Tibial artery (tissue), 4 donors: Measurements from ENCODE around the gene BTG4.

Experiments
- DNase-seq, 2 donors: peaks; one replicate each; pipeline ENCODE4 v3.0.0-alpha.2; 2019
- H3K27ac ChIP-seq, 2 donors: fragments of 200-600 bp; sonication (generic) in 1 of 2; 1 replicate in 1 of 2; 2 replicates in 1 of 2; pipeline ENCODE4 v1.5.1; 2018 to 2019; ENCODE audit warnings: mild to moderate bottlenecking in 1 of 2
- H3K27me3 ChIP-seq, 2 donors: fragments of 200-600 bp; sonication (generic) in 1 of 2; one replicate each; pipeline versions ENCODE4 v1.5.1 to v1.6.0; 2016 to 2019
- H3K36me3 ChIP-seq, 3 donors: fragments of 200-600 bp; sonication (generic) in 2 of 3; one replicate each; pipeline ENCODE4 v1.5.1; 2016 to 2019; ENCODE audit warnings: mild to moderate bottlenecking in 2 of 3
- H3K4me1 ChIP-seq, 4 donors: fragments of 200-600 bp; sonication (generic) in 2 of 4; 1 replicate in 3 of 4; 2 replicates in 1 of 4; pipeline ENCODE4 v1.5.1; 2016 to 2019
- H3K4me3 ChIP-seq, 2 donors: fragments of 200-600 bp; sonication (generic) in 1 of 2; 1 replicate in 1 of 2; 2 replicates in 1 of 2; pipeline ENCODE4 v1.5.1; 2018 to 2019; ENCODE audit warnings: mild to moderate bottlenecking in 2 of 2
- H3K9me3 ChIP-seq, 3 donors: fragments of 200-600 bp; sonication (generic) in 1 of 3; one replicate each; pipeline ENCODE4 v1.5.1; 2016 to 2019
- CTCF ChIP-seq, 2 experiments: fragments of 200-600 bp in 1 of 2; fragments of 450-650 bp in 1 of 2; IDR thresholded peaks; one replicate each; pipeline ENCODE4 v1.5.1; 2017 to 2019; ENCODE audit warnings: antibody characterized with exemption in 2 of 2, mild to moderate bottlenecking in 1 of 2, moderate library complexity in 1 of 2
- intact Hi-C: fragments of 100-400 bp; cut with DNase I; formaldehyde crosslinking; loops from one replicate; pipeline ENCODE4 v1.15.0; 2023; ENCODE audit warnings: low total_unique reads

Gene BTG4

DNA sequence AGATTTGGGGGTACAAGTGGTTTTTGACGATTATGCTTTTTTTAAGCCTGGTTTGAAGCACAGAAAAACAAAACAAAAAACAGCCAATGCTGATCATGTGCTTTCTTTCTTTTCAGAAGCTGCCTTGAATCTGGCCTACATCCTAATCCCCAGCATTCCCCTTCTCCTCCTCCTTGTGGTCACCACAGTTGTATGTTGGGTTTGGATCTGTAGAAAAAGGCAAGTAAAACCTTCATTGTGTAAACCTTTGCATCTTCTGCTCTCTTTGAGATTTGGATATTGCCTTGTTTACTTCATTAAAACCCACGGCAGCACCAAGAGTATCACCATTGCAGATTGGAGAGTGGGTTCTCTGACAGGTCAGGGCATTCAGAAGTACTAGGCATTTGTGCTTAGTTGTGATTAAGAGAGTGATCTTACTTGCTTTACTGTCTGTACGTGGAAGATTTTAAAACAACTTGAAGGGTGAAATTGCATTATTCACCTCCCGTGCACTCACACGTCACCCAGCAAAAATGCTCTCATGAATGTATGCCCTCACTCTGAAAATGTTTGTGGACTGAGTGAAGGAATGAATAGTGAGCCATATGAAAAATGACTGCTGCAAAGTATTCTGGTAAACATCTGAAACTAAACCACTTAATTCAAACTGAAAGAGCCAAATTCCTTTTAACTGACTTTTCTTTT is 45.4 kb upstream of the BTG4 start:
- H3K4me1 ChIP-seq = peaks cover 0 to 21% (median 0%) of the 10 kb centered on the region in 4 donors
- intact Hi-C loops = no loop called here
- peak overlapping the region; percentile 2 to 52 for H3K27ac ChIP-seq

GRCh38 chr11:111555255-111555654 is 43.1 kb upstream of the BTG4 start:
- peaks cover 0 to 21% (median 0%) of the 10 kb centered on the region in 4 donors for H3K4me1 ChIP-seq
- DNase-seq = no peak
- no peak for TF ChIP-seq CTCF (IDR thresholded peaks at IDR 0.05)
- no peak overlapping the region for H3K4me3 ChIP-seq
- peaks cover 0 to 17% (median 16%) of the 10 kb centered on the region in 3 donors for H3K36me3 ChIP-seq
- intact Hi-C loops = no loop called here
- H3K27me3 ChIP-seq = no peaks in the 10 kb centered on the region
- H3K9me3 ChIP-seq = no peaks in the 10 kb centered on the region
- H3K27ac ChIP-seq = no peak overlapping the region

More for the DNA sequence above, 45.4 kb upstream of the BTG4 start:
- DNase-seq = no peak
- H3K9me3 ChIP-seq = no peaks in the 10 kb centered on the region
- H3K27me3 ChIP-seq = no peaks in the 10 kb centered on the region
- no peak overlapping the region for H3K4me3 ChIP-seq
- no peak for TF ChIP-seq CTCF (IDR thresholded peaks at IDR 0.05)
- peaks cover 0 to 26% (median 24%) of the 10 kb centered on the region in 3 donors for H3K36me3 ChIP-seq

DNA sequence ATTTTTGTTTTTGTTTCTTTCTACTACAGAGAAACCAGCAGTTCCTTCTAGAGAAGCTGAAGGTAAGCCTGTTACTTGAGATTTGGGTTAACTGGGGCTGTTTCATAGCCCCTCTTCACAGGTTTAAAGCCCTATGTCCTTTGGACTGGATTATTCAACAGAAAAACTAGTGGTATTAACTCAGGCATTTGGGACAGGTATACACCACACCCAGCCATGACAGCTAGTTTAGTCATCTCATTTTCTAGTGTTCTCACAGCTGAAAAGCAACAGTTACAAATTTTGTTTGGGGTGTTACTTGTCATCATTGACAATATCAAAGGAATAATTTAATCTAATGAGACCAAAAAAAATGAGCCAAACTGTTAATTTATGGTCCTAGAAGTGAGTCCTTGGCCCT is 42.3 kb upstream of the BTG4 start:
- DNase-seq = no peak
- Histone ChIP-seq H3K27me3 (no peaks in the 10 kb centered on the region), H3K36me3 (peaks cover 0 to 17% (median 10%) of the 10 kb centered on the region in 3 donors), H3K4me3 (no peak overlapping the region), H3K27ac (no peak overlapping the region), H3K9me3 (no peaks in the 10 kb centered on the region), H3K4me1 (peaks cover 0 to 21% (median 0%) of the 10 kb centered on the region in 4 donors)
- intact Hi-C loops = no loop called here
- TF ChIP-seq CTCF (IDR thresholded peaks at IDR 0.05) = no peak

DNA sequence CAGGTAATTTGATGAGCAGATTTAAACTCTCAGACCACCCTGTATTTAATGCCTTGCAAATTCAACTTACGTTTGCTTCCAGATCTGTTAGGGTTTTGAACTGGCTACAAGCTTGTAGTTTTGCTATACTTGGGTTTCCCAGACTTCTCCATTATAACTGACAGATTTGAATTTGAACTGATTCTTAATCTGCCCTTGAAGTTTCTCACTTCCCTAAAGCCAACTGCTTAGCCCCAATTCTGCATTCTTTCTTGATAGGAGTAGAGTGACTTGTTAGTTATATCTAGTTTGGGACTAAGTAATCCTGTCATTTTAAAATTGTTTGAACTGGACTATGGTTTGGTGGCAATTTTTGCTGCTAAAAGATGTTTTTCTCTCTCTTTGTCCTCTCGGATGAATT is 38.1 kb upstream of the BTG4 start:
- H3K9me3 ChIP-seq = no peaks in the 10 kb centered on the region
- no peak overlapping the region for H3K4me3 ChIP-seq
- no peak for DNase-seq
- no peaks in the 10 kb centered on the region for H3K27me3 ChIP-seq
- TF ChIP-seq CTCF (IDR thresholded peaks at IDR 0.05) = no peak
- intact Hi-C loops = no loop called here
- H3K27ac ChIP-seq = no peak overlapping the region
- peaks cover 0 to 5% (median 0%) of the 10 kb centered on the region in 4 donors for H3K4me1 ChIP-seq
- H3K36me3 ChIP-seq = peaks cover 0 to 53% (median 0%) of the 10 kb centered on the region in 3 donors

DNA sequence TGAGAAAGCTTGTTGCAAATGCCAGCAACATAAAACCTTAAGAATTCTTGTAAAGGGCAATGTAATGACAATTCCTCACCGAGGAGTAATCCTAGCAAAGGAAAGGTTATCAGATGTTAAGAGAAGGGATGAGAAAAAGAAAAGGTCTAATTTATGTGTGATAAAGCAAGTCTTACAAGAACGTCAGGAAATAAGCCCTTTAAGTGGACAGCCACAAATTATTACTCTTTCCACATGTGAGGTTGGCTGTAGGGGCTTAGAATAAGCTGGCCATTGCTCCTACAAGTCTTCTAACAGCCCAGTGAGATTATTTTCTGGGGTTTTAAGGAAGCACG is 37.6 kb upstream of the BTG4 start:
- no peak overlapping the region for H3K27ac ChIP-seq

More for the DNA sequence above, 37.6 kb upstream of the BTG4 start:
- Histone ChIP-seq H3K9me3 (no peaks in the 10 kb centered on the region), H3K27me3 (no peaks in the 10 kb centered on the region), H3K4me3 (no peak overlapping the region), H3K4me1 (peaks cover 0 to under 1% (median 0%) of the 10 kb centered on the region in 4 donors), H3K36me3 (peaks cover 0 to 53% (median 0%) of the 10 kb centered on the region in 3 donors)
- no peak for TF ChIP-seq CTCF (IDR thresholded peaks at IDR 0.05)
- intact Hi-C loops = no loop called here
- DNase-seq = no peak
